ENCODE results near the gene FEM1A. TPM values are rescaled to one million over a fixed set of nuclear protein-coding genes. Genes with fewer than 3 reads are reported as not detected.

FEM1A gene
- total and polyA plus RNA-seq, 2 of the 8 experiments (the other 6 are each of a cell fraction or from before 2014, with no cell fraction given) = 6.7 to 16.1 TPM

DNA sequence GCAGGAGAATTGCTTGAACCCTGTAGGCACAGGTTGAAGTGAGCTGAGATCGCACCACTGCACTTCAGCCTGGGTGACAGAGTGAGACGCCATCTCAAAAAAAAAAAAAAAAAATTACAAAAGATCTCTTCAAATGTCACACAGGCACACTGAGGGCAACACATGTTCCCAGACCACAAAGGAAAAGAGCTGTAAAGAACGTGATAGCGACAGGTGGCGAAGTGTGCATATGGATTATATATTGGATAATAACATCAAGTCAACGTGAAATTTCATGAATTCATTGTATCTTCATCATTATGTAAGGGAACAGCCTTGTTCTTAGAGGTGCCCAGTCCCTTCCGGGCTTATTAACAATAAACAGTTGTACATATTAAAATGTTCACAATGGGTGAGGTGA lies 36.1 kb upstream of the FEM1A start (continued):
- TF ChIP-seq, protein P1, sequence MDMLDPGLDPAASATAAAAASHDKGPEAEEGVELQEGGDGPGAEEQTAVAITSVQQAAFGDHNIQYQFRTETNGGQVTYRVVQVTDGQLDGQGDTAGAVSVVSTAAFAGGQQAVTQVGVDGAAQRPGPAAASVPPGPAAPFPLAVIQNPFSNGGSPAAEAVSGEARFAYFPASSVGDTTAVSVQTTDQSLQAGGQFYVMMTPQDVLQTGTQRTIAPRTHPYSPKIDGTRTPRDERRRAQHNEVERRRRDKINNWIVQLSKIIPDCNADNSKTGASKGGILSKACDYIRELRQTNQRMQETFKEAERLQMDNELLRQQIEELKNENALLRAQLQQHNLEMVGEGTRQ (IDR thresholded peaks at IDR 0.05; ENCODE audit: low read length) = no peak
- TF ChIP-seq TCF12 (IDR thresholded peaks at IDR 0.05; ENCODE audit: low read depth, low read length) (no peak), TEAD4 (IDR thresholded peaks at IDR 0.05; ENCODE audit: low read depth, low read length) (no peak)
- TF ChIP-seq, protein P2, sequence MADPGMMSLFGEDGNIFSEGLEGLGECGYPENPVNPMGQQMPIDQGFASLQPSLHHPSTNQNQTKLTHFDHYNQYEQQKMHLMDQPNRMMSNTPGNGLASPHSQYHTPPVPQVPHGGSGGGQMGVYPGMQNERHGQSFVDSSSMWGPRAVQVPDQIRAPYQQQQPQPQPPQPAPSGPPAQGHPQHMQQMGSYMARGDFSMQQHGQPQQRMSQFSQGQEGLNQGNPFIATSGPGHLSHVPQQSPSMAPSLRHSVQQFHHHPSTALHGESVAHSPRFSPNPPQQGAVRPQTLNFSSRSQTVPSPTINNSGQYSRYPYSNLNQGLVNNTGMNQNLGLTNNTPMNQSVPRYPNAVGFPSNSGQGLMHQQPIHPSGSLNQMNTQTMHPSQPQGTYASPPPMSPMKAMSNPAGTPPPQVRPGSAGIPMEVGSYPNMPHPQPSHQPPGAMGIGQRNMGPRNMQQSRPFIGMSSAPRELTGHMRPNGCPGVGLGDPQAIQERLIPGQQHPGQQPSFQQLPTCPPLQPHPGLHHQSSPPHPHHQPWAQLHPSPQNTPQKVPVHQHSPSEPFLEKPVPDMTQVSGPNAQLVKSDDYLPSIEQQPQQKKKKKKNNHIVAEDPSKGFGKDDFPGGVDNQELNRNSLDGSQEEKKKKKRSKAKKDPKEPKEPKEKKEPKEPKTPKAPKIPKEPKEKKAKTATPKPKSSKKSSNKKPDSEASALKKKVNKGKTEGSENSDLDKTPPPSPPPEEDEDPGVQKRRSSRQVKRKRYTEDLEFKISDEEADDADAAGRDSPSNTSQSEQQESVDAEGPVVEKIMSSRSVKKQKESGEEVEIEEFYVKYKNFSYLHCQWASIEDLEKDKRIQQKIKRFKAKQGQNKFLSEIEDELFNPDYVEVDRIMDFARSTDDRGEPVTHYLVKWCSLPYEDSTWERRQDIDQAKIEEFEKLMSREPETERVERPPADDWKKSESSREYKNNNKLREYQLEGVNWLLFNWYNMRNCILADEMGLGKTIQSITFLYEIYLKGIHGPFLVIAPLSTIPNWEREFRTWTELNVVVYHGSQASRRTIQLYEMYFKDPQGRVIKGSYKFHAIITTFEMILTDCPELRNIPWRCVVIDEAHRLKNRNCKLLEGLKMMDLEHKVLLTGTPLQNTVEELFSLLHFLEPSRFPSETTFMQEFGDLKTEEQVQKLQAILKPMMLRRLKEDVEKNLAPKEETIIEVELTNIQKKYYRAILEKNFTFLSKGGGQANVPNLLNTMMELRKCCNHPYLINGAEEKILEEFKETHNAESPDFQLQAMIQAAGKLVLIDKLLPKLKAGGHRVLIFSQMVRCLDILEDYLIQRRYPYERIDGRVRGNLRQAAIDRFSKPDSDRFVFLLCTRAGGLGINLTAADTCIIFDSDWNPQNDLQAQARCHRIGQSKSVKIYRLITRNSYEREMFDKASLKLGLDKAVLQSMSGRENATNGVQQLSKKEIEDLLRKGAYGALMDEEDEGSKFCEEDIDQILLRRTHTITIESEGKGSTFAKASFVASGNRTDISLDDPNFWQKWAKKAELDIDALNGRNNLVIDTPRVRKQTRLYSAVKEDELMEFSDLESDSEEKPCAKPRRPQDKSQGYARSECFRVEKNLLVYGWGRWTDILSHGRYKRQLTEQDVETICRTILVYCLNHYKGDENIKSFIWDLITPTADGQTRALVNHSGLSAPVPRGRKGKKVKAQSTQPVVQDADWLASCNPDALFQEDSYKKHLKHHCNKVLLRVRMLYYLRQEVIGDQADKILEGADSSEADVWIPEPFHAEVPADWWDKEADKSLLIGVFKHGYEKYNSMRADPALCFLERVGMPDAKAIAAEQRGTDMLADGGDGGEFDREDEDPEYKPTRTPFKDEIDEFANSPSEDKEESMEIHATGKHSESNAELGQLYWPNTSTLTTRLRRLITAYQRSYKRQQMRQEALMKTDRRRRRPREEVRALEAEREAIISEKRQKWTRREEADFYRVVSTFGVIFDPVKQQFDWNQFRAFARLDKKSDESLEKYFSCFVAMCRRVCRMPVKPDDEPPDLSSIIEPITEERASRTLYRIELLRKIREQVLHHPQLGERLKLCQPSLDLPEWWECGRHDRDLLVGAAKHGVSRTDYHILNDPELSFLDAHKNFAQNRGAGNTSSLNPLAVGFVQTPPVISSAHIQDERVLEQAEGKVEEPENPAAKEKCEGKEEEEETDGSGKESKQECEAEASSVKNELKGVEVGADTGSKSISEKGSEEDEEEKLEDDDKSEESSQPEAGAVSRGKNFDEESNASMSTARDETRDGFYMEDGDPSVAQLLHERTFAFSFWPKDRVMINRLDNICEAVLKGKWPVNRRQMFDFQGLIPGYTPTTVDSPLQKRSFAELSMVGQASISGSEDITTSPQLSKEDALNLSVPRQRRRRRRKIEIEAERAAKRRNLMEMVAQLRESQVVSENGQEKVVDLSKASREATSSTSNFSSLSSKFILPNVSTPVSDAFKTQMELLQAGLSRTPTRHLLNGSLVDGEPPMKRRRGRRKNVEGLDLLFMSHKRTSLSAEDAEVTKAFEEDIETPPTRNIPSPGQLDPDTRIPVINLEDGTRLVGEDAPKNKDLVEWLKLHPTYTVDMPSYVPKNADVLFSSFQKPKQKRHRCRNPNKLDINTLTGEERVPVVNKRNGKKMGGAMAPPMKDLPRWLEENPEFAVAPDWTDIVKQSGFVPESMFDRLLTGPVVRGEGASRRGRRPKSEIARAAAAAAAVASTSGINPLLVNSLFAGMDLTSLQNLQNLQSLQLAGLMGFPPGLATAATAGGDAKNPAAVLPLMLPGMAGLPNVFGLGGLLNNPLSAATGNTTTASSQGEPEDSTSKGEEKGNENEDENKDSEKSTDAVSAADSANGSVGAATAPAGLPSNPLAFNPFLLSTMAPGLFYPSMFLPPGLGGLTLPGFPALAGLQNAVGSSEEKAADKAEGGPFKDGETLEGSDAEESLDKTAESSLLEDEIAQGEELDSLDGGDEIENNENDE (IDR thresholded peaks at IDR 0.05; ENCODE audit: insufficient replicate concordance, low read length) = no peak

Data from H1 (cell line).